ENCODE measurements around the gene MACROD2.

DNA sequence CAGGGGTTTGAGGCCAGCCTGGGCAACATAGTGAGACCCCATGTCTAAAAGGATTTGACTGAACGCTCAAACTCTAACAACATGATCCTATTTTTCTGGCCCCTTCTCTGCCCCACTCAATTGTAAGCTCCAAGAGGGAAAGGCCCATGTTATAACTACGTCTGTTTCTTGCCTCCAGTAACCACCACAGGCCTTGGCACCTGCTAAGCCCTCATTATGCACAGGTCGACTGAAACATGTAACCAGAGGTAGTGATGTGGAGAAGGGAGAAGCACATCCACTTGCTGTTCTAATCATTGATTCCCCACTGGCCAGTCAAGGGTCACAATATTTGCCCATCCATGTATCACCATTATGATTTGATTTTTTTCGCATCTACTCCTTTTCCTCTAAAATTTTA lies 2102.5 kb downstream of the MACROD2 start:
- TF ChIP-seq RAD21 (IDR thresholded peaks at IDR 0.05), result no peak
- TF ChIP-seq, protein P1, sequence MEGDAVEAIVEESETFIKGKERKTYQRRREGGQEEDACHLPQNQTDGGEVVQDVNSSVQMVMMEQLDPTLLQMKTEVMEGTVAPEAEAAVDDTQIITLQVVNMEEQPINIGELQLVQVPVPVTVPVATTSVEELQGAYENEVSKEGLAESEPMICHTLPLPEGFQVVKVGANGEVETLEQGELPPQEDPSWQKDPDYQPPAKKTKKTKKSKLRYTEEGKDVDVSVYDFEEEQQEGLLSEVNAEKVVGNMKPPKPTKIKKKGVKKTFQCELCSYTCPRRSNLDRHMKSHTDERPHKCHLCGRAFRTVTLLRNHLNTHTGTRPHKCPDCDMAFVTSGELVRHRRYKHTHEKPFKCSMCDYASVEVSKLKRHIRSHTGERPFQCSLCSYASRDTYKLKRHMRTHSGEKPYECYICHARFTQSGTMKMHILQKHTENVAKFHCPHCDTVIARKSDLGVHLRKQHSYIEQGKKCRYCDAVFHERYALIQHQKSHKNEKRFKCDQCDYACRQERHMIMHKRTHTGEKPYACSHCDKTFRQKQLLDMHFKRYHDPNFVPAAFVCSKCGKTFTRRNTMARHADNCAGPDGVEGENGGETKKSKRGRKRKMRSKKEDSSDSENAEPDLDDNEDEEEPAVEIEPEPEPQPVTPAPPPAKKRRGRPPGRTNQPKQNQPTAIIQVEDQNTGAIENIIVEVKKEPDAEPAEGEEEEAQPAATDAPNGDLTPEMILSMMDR (IDR thresholded peaks at IDR 0.05; ENCODE audit: low read depth, low read length, missing input control), result no peak
- no peak for TF ChIP-seq GABPA (IDR thresholded peaks at IDR 0.05 in 1 of 2, conservative IDR thresholded peaks at IDR 0.05 in 1 of 2)
- TF ChIP-seq RXRA (IDR thresholded peaks at IDR 0.05), result no peak
- TF ChIP-seq YY1 (IDR thresholded peaks at IDR 0.05), result no peak
- TF ChIP-seq, protein P2, sequence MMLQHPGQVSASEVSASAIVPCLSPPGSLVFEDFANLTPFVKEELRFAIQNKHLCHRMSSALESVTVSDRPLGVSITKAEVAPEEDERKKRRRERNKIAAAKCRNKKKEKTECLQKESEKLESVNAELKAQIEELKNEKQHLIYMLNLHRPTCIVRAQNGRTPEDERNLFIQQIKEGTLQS (IDR thresholded peaks at IDR 0.05), result no peak
- no peak for TF ChIP-seq EGR1 (IDR thresholded peaks at IDR 0.05; ENCODE audit: low read depth in 2 of 2)
- TF ChIP-seq, protein P3, sequence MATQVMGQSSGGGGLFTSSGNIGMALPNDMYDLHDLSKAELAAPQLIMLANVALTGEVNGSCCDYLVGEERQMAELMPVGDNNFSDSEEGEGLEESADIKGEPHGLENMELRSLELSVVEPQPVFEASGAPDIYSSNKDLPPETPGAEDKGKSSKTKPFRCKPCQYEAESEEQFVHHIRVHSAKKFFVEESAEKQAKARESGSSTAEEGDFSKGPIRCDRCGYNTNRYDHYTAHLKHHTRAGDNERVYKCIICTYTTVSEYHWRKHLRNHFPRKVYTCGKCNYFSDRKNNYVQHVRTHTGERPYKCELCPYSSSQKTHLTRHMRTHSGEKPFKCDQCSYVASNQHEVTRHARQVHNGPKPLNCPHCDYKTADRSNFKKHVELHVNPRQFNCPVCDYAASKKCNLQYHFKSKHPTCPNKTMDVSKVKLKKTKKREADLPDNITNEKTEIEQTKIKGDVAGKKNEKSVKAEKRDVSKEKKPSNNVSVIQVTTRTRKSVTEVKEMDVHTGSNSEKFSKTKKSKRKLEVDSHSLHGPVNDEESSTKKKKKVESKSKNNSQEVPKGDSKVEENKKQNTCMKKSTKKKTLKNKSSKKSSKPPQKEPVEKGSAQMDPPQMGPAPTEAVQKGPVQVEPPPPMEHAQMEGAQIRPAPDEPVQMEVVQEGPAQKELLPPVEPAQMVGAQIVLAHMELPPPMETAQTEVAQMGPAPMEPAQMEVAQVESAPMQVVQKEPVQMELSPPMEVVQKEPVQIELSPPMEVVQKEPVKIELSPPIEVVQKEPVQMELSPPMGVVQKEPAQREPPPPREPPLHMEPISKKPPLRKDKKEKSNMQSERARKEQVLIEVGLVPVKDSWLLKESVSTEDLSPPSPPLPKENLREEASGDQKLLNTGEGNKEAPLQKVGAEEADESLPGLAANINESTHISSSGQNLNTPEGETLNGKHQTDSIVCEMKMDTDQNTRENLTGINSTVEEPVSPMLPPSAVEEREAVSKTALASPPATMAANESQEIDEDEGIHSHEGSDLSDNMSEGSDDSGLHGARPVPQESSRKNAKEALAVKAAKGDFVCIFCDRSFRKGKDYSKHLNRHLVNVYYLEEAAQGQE (IDR thresholded peaks at IDR 0.05), result no peak

Data from liver (tissue), 3 donors.